Choroid plexus epithelial cell (primary cell): ENCODE measurements around the gene HAPSTR1.

Source experiments
- DNase-seq: peaks from one replicate; pipeline ENCODE4 v3.0.0-alpha.2; 2010; ENCODE audit warnings: low read depth
- H3K4me3 ChIP-seq: 2 replicates; pipeline ENCODE4 v1.5.1; 2011; ENCODE audit warnings: low read depth, mild to moderate bottlenecking, control low read depth, low read length, moderate library complexity
- CTCF ChIP-seq: conservative IDR thresholded peaks from 2 replicates; pipeline ENCODE4 v1.5.1; 2011; ENCODE audit warnings: low read depth, mild to moderate bottlenecking, control low read depth, inconsistent platforms, low read length, moderate library complexity

The HAPSTR1 gene

GRCh38 chr16:9092282-9092977 lies 986 bp downstream of the HAPSTR1 start:
- DNase-seq = no peak
- TF ChIP-seq CTCF = no peak
- H3K4me3 ChIP-seq = peak overlapping the region; percentile 94

GRCh38 chr16:9092978-9093344 lies 1.5 kb downstream of the HAPSTR1 start:
- no peak for TF ChIP-seq CTCF
- no peak for DNase-seq
- H3K4me3 ChIP-seq = peak overlapping the region; percentile 94

GRCh38 chr16:9094011-9094846 lies 2.8 kb downstream of the HAPSTR1 start:
- peak overlapping the region; percentile 94 for H3K4me3 ChIP-seq
- no peak for TF ChIP-seq CTCF
- no peak for DNase-seq

GRCh38 chr16:9095171-9095570 lies 3.7 kb downstream of the HAPSTR1 start:
- no peak for TF ChIP-seq CTCF
- DNase-seq = no peak
- H3K4me3 ChIP-seq = peak overlapping the region; percentile 94

- TF ChIP-seq CTCF = no peak
- no peak for DNase-seq
- peak overlapping the region; percentile 94 for H3K4me3 ChIP-seq
Observed at GRCh38 chr16:9095656-9096397, 4.4 kb downstream of the HAPSTR1 start.

- no peak for DNase-seq
- H3K4me3 ChIP-seq = no peak overlapping the region
- no peak for TF ChIP-seq CTCF
Observed at GRCh38 chr16:9096416-9096952, 5.0 kb downstream of the HAPSTR1 start.
